CD4-positive, alpha-beta T cell treated with Interleukin-10 for 1 hour (primary cell): ENCODE measurements around the gene PRDM12.

ENCODE experiments used
- DNase-seq: peaks from one replicate; pipeline ENCODE4 v3.0.0-alpha.2; 2020

Gene PRDM12

GRCh38 chr9:130732136-130732535 is 67.7 kb downstream of the PRDM12 start:
- DNase-seq, result no peak
